AG04450 (cell line): ENCODE data around the gene ZNF329. TPM values are rescaled to one million over a fixed set of nuclear protein-coding genes. Genes with fewer than 3 reads are reported as not detected.

Experiments used
- CTCF ChIA-PET: fragments of 300-600, 350-600 bp; formaldehyde crosslinking; extraction: SDS; loops from one replicate; lab custom pipeline; 2022; ENCODE audit warnings: antibody characterized with exemption, inconsistent platforms; lab: Charles Lee
- POLR2A ChIA-PET: fragments of 350-600 bp; formaldehyde crosslinking; extraction: SDS; loops from one replicate; lab custom pipeline; 2021; ENCODE audit warnings: antibody characterized with exemption, inconsistent platforms; lab: Yijun Ruan, JAX
- DNase-seq: peaks from one replicate; pipeline ENCODE4 v3.0.0-alpha.2; 2011; ENCODE audit warnings: low read depth, low spot score
- H3K27ac ChIP-seq: one replicate; pipeline ENCODE4 v1.5.1; 2012; ENCODE audit warnings: low read depth, low read length, control low read depth
- H3K27me3 ChIP-seq: one replicate; pipeline ENCODE4 v1.6.0; 2012; ENCODE audit warnings: low read length; ENCODE audit not compliant: control insufficient read depth, insufficient read depth
- H3K4me3 ChIP-seq: 2 replicates; pipeline ENCODE4 v1.5.1; 2011; ENCODE audit warnings: mild to moderate bottlenecking, low read depth, low read length, control low read depth
- H3K9me3 ChIP-seq: 2 replicates; pipeline ENCODE4 v1.5.1; 2012; ENCODE audit warnings: low read length; ENCODE audit not compliant: control insufficient read depth, insufficient read depth
- polyA plus RNA-seq: library from polyadenylated mRNA; depleted of rRNA; stranded (reverse); fragments of >200 nt; gene quantifications from 2 replicates; pipeline ENCODE4 v1.2.3, GENCODE V29; 2011
- TF ChIP-seq, protein P1 (sequence below): IDR thresholded peaks from 2 replicates; pipeline ENCODE4 v1.5.1; 2011; ENCODE audit warnings: low read depth, low read length, control low read depth, inconsistent platforms

The ZNF329 gene
- polyA plus RNA-seq, 1 experiment, result 10.2 TPM

GRCh38 chr19:58093071-58093470 is 57.5 kb downstream of the ZNF329 start:
- CTCF ChIA-PET, result no interaction called here
- POLR2A ChIA-PET, result no interaction called here
- TF ChIP-seq, protein P1, sequence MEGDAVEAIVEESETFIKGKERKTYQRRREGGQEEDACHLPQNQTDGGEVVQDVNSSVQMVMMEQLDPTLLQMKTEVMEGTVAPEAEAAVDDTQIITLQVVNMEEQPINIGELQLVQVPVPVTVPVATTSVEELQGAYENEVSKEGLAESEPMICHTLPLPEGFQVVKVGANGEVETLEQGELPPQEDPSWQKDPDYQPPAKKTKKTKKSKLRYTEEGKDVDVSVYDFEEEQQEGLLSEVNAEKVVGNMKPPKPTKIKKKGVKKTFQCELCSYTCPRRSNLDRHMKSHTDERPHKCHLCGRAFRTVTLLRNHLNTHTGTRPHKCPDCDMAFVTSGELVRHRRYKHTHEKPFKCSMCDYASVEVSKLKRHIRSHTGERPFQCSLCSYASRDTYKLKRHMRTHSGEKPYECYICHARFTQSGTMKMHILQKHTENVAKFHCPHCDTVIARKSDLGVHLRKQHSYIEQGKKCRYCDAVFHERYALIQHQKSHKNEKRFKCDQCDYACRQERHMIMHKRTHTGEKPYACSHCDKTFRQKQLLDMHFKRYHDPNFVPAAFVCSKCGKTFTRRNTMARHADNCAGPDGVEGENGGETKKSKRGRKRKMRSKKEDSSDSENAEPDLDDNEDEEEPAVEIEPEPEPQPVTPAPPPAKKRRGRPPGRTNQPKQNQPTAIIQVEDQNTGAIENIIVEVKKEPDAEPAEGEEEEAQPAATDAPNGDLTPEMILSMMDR, result no peak
- Histone ChIP-seq H3K27me3 (no peaks in the 10 kb centered on the region), H3K27ac (no peak overlapping the region), H3K4me3 (no peak overlapping the region), H3K9me3 (peaks cover 90% of the 10 kb centered on the region)
- DNase-seq, result no peak

GRCh38 chr19:58091251-58091995 is 59.2 kb downstream of the ZNF329 start:
- no peak overlapping the region for H3K4me3 ChIP-seq
- H3K27ac ChIP-seq, result no peak overlapping the region
- ChIA-PET CTCF (no interaction called here), POLR2A (interaction anchor here (0.7 kb wide), 1 partner anchor 23 kb away, joined by 9 read pairs; no protein-coding TSS in a partner anchor)
- no peak for DNase-seq
- peaks cover 91% of the 10 kb centered on the region for H3K9me3 ChIP-seq
- TF ChIP-seq, protein P1, result no peak
- no peaks in the 10 kb centered on the region for H3K27me3 ChIP-seq

GRCh38 chr19:58089846-58090245 is 60.7 kb downstream of the ZNF329 start:
- DNase-seq, result no peak
- H3K27ac ChIP-seq, result no peak overlapping the region
- peaks cover 91% of the 10 kb centered on the region for H3K9me3 ChIP-seq
- POLR2A ChIA-PET, result no interaction called here
- CTCF ChIA-PET, result no interaction called here
- no peaks in the 10 kb centered on the region for H3K27me3 ChIP-seq
- H3K4me3 ChIP-seq, result no peak overlapping the region
- TF ChIP-seq, protein P1, result no peak

DNA sequence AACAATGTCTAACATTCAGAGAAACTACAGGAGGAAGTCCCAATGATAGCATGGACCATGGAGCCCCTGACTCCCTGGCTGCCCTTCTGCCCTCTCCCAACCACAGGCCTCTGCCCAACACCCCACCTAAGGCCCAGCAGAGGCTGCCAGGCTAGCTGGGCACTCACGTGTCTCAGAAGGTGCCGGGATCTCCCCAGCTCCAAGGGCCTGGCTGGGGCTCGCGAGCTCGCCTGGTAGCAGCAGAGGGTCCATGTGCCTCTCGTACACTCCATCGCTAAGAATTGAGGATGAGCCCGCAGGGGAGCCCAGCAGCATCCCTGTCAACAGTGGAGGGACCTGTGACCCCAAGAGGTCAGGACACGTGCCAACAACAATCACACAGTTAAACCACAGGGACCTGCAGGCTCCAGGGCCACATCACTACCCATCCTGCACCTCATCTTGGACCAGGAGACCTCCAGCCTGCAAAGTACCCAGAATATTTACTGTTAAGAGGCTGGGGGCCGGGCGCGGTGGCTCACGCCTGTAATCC is 62.0 kb downstream of the ZNF329 start:
- ChIA-PET CTCF (no interaction called here), POLR2A (no interaction called here)
- Histone ChIP-seq H3K27me3 (no peaks in the 10 kb centered on the region), H3K9me3 (peaks cover 89% of the 10 kb centered on the region), H3K4me3 (no peak overlapping the region), H3K27ac (no peak overlapping the region)
- DNase-seq, result no peak
- TF ChIP-seq, protein P1, result no peak
